Measurements from ENCODE around the gene CASK. TPM values are rescaled to one million over a fixed set of nuclear protein-coding genes. Genes with fewer than 3 reads are reported as not detected.

The CASK gene
- total RNA-seq, 2 donors from 2014 or later: 22.3 to 27.4 TPM

GRCh38 chrX:41935832-41936231, 12.5 kb upstream of the CASK start:
- Histone ChIP-seq H3K27ac (no peak overlapping the region), H3K4me1 (no peaks in the 10 kb centered on the region), H3K4me3 (no peak overlapping the region), H3K36me3 (replicated peaks in 1 of 2; ENCODE audit: insufficient read depth in 1 of 2, low read depth in 2 of 2) (no peaks in the 10 kb centered on the region), H3K27me3 (no peaks in the 10 kb centered on the region), H3K9me3 (no peaks in the 10 kb centered on the region)
- intact Hi-C loops (cut with DNase I): no loop called here
- ATAC-seq (no peak), DNase-seq (no peak)
- WGBS, 2 donors: 77 to 84% methylated on average over 3 of the region's 3 CpGs
- no peak for TF ChIP-seq POLR2A (IDR thresholded peaks at IDR 0.05)
- TF ChIP-seq CTCF (IDR thresholded peaks at IDR 0.05): no peak

- Histone ChIP-seq H3K36me3 (replicated peaks in 1 of 2; ENCODE audit: insufficient read depth in 1 of 2, low read depth in 2 of 2) (no peaks in the 10 kb centered on the region), H3K4me3 (no peak overlapping the region), H3K9me3 (no peaks in the 10 kb centered on the region), H3K4me1 (no peaks in the 10 kb centered on the region), H3K27me3 (no peaks in the 10 kb centered on the region), H3K27ac (no peak overlapping the region)
- intact Hi-C loops (cut with DNase I): no loop called here
- no peak for TF ChIP-seq POLR2A (IDR thresholded peaks at IDR 0.05)
- TF ChIP-seq CTCF (IDR thresholded peaks at IDR 0.05): no peak
- DNase-seq: no peak
- WGBS, 2 donors: 61 to 70% methylated on average over 6 of the region's 6 CpGs
- ATAC-seq: no peak
Observed at GRCh38 chrX:41933546-41933945, 10.2 kb upstream of the CASK start.

GRCh38 chrX:41932885-41933284, 9.5 kb upstream of the CASK start:
- 88 to 91% methylated on average over 5 of the region's 5 CpGs for WGBS, 2 donors
- H3K27me3 ChIP-seq: no peaks in the 10 kb centered on the region
- DNase-seq: no peak
- H3K4me3 ChIP-seq: no peak overlapping the region
- no peaks in the 10 kb centered on the region for H3K4me1 ChIP-seq
- H3K36me3 ChIP-seq (replicated peaks in 1 of 2; ENCODE audit: insufficient read depth in 1 of 2, low read depth in 2 of 2): no peaks in the 10 kb centered on the region
- H3K9me3 ChIP-seq: no peaks in the 10 kb centered on the region
- H3K27ac ChIP-seq: no peak overlapping the region
- ATAC-seq: no peak
- TF ChIP-seq CTCF (IDR thresholded peaks at IDR 0.05) (no peak), POLR2A (IDR thresholded peaks at IDR 0.05) (no peak)
- intact Hi-C loops (cut with DNase I): no loop called here

GRCh38 chrX:41931591-41931990, 8.2 kb upstream of the CASK start:
- no peak for TF ChIP-seq CTCF (IDR thresholded peaks at IDR 0.05)
- no peak for TF ChIP-seq POLR2A (IDR thresholded peaks at IDR 0.05)
- H3K4me3 ChIP-seq: no peak overlapping the region
- no peak overlapping the region for H3K27ac ChIP-seq
- DNase-seq (no peak), ATAC-seq (no peak)
- no peaks in the 10 kb centered on the region for H3K27me3 ChIP-seq
- intact Hi-C loops (cut with DNase I): no loop called here
- H3K4me1 ChIP-seq: no peaks in the 10 kb centered on the region
- no peaks in the 10 kb centered on the region for H3K9me3 ChIP-seq
- no peaks in the 10 kb centered on the region for H3K36me3 ChIP-seq (replicated peaks in 1 of 2; ENCODE audit: insufficient read depth in 1 of 2, low read depth in 2 of 2)

- WGBS, 2 donors: 1 to 2% methylated on average over 16 of the region's 16 CpGs
- Histone ChIP-seq H3K27me3 (no peaks in the 10 kb centered on the region), H3K36me3 (replicated peaks in 1 of 2; ENCODE audit: insufficient read depth in 1 of 2, low read depth in 2 of 2) (no peaks in the 10 kb centered on the region), H3K9me3 (no peaks in the 10 kb centered on the region), H3K27ac (peak overlapping the region; percentile 54 to 88 (median 72)), H3K4me1 (no peaks in the 10 kb centered on the region), H3K4me3 (peak overlapping the region in 1 of 2 donors; percentile 25)
- DNase-seq (peak; percentile 25 to 53 (median 46)), ATAC-seq (peak; percentile 18)
- TF ChIP-seq POLR2A (IDR thresholded peaks at IDR 0.05) (no peak), CTCF (IDR thresholded peaks at IDR 0.05) (no peak)
- intact Hi-C loops (cut with DNase I): no loop called here
Observed at GRCh38 chrX:41923978-41924683, 777 bp upstream of the CASK start.
